GM12865 (cell line): ENCODE results near the gene PLEKHM1.

ENCODE experiments used
- DNase-seq: peaks from one replicate; pipeline ENCODE4 v3.0.0; 2010; ENCODE audit warnings: low read depth
- H3K4me3 ChIP-seq: 2 replicates; pipeline ENCODE4 v1.5.1; 2011; ENCODE audit warnings: mild to moderate bottlenecking, low read depth, low read length, control low read depth
- CTCF ChIP-seq: IDR thresholded peaks from 2 replicates; pipeline ENCODE4 v1.5.1; 2011; ENCODE audit warnings: low read length, control low read depth, low read depth, inconsistent platforms; ENCODE audit not compliant: insufficient read depth; ENCODE audit errors: missing control alignments

Gene PLEKHM1

DNA sequence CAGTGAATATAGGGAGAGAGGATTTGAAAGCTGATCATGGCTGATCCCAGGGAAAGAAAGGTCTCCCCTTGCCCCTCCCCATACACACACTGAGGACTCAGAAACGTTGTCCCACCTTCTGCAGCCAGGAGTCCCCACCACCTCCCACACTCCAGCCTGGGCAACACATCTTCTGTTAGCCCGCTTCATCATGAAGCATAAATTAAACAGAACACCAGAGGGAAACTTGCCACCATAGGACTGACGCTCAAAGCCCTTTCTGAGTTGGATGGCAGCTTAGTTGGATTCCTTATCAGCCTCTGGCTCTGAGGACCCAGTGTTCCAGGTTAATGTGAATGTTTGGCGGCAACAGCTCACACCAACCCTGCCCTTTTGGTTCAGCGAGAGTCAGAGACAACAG lies 91.7 kb downstream of the PLEKHM1 start:
- no peak for TF ChIP-seq CTCF
- DNase-seq, result no peak
- no peak overlapping the region for H3K4me3 ChIP-seq

DNA sequence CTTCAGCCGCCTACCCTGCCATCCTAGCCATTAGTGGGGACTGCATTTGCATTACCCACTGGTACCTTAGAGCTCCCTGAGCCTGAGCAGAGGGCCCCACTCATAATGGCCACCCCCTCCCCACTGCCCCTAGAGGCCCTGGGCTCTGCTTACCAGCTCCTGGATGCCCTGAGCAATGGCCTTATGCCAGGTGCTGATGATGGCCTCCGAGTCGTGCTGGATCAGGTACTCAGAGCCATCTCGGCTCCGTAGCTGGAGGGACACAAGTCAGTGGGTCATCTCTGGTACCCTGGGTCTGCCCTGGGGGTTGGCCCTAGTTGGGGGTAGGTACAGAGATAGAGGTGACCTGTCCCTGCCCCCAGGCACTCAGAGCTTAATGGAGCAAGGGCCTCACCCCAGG lies 92.7 kb downstream of the PLEKHM1 start:
- H3K4me3 ChIP-seq, result no peak overlapping the region
- no peak for TF ChIP-seq CTCF
- DNase-seq, result no peak

DNA sequence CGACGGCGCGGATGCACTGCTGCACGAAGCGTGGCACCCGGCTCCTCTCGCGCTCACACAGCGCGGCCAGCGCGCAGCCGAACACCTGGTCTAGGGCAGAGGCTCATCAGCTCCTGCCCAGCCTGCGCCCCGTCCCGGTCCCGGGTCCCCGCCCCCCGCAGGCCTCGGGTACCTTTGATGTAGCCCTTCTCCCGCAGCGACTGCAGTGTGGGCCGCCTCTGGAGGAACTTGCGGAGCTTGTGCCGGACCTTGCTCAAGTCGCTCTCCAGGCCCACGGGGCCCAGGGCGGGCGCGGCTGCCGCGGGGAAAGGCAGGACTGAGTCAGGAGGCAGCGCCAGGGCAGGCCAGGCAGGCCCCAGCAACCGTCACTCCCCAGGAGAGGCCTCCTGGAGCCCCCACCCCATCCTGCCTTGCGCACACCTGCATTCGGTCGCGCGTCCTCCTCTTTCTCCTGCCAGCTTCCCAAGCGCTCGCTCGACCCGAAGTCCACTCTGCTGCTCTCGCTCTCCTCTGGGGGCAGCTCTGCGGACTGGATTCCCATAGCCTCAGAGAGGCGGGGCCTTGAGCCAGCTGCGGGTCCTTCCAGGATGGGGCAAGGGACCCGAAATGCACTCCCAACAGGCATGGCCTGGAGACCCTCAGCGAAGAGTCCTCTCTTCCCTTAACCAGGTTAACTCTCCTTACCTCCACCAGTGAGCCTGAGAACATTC lies 93.9 kb downstream of the PLEKHM1 start:
- TF ChIP-seq CTCF, result no peak
- no peak overlapping the region for H3K4me3 ChIP-seq
- DNase-seq, result no peak

GRCh38 chr17:45395569-45396415 lies 94.7 kb downstream of the PLEKHM1 start:
- no peak overlapping the region for H3K4me3 ChIP-seq
- no peak for DNase-seq
- no peak for TF ChIP-seq CTCF

DNA sequence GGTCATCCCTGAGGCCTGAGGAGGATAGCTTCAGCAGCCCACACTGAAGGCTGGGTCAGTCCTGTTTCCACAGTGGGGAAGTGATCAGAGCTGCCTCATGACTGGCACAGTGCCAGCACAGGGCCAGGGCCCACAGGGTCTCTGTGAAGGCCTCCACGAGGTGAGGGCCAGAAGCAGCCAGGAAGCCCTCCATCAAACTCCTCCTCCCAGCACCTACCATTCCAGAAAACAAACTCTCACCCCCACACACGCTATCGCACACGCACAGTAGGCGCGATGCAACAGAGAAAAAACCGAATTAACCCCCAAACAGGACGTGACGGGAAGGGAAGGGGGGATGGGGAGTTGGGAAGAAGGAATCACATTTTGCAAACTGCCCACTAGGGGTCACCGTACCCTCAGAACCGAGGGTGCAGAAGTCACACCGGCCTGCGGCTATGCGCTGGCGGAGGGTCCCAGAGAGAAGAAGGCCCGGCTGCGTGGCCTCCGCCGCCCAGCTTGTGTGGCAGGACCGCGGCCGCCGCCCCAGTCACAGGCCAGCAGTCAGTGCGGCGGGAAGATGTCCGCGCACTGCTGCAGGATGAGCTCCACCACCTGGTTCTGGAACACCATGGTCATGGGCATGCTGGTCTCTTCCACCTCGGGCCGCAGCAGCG lies 95.5 kb downstream of the PLEKHM1 start:
- DNase-seq, result peak; percentile 65
- no peak overlapping the region for H3K4me3 ChIP-seq
- TF ChIP-seq CTCF, result peak; percentile 61

GRCh38 chr17:45394564-45394912 lies 96.0 kb downstream of the PLEKHM1 start:
- H3K4me3 ChIP-seq, result no peak overlapping the region
- no peak for DNase-seq
- TF ChIP-seq CTCF, result no peak
